ENCODE data around the gene ITPR1.

DNA sequence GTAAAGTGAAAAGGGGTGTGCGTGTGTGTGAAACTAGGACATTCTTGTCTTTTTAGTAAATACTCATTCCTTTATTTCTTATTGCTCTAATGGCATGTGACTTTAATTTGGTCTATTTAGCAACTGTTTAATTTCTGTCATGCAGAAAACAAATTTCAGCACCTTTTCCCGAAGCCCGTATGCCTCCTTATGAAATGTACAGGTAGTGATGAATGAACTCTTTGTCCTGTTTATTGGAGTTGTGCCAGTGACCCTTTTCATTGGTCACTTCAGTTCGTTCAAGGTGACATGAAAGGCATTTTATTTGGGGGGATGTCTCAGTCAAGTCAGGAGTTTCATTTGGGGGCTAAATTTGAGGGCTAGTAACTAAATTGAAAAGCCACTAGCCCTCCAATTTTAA is 55.2 kb downstream of the ITPR1 start:
- TF ChIP-seq, protein P1, sequence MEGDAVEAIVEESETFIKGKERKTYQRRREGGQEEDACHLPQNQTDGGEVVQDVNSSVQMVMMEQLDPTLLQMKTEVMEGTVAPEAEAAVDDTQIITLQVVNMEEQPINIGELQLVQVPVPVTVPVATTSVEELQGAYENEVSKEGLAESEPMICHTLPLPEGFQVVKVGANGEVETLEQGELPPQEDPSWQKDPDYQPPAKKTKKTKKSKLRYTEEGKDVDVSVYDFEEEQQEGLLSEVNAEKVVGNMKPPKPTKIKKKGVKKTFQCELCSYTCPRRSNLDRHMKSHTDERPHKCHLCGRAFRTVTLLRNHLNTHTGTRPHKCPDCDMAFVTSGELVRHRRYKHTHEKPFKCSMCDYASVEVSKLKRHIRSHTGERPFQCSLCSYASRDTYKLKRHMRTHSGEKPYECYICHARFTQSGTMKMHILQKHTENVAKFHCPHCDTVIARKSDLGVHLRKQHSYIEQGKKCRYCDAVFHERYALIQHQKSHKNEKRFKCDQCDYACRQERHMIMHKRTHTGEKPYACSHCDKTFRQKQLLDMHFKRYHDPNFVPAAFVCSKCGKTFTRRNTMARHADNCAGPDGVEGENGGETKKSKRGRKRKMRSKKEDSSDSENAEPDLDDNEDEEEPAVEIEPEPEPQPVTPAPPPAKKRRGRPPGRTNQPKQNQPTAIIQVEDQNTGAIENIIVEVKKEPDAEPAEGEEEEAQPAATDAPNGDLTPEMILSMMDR (IDR thresholded peaks at IDR 0.05; ENCODE audit: low read depth, low read length): no peak
- TF ChIP-seq POLR2A (IDR thresholded peaks at IDR 0.05; ENCODE audit: extremely low read depth, insufficient read length) (no peak), MYC (IDR thresholded peaks at IDR 0.05; ENCODE audit: low read depth, low read length) (no peak)
- TF ChIP-seq, protein P2, sequence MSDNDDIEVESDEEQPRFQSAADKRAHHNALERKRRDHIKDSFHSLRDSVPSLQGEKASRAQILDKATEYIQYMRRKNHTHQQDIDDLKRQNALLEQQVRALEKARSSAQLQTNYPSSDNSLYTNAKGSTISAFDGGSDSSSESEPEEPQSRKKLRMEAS (IDR thresholded peaks at IDR 0.05; ENCODE audit: low read depth, low read length): no peak

Measured in NB4 (cell line).